Activated CD8-positive, alpha-beta memory T cell treated with anti-CD3 and anti-CD28 coated beads for 1 hour (primary cell): Measurements from ENCODE around the gene ALK.

Experiments used
- DNase-seq, 2 donors: peaks; one replicate each; pipeline ENCODE4 v3.0.0-alpha.2; 2020; ENCODE audit warnings: low read depth in 1 of 2; ENCODE audit errors: extremely low read depth in 1 of 2

The ALK gene

DNA sequence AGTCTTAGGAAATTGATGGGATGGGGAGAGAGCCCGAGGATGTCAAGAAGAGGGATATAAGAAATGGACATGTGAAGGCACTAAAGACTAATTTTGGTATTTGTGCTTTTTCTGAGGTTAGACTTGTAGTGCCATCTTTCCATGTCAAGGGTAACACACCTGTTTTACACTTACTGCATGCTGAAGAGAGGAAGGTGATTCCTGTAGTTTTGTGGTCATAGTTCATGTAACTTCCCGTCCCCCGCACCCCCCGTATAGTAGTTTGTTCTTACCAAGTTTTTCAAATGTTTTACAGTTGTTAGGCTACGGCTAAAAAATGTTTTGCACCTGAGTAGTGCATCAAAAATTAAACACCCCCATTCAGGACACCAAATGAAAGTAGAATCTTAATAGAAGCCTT, 732.3 kb downstream of the ALK start:
- no peak for DNase-seq

GRCh38 chr2:29187926-29188325, 733.5 kb downstream of the ALK start:
- no peak for DNase-seq

- DNase-seq, result no peak
These were observed 734.6 kb downstream of the ALK start for GRCh38 chr2:29186817-29187216.

- DNase-seq, result no peak
These were observed 736.9 kb downstream of the ALK start for GRCh38 chr2:29184531-29184930.

GRCh38 chr2:29182920-29183319, 738.5 kb downstream of the ALK start:
- no peak for DNase-seq

GRCh38 chr2:29182334-29182733, 739.1 kb downstream of the ALK start:
- DNase-seq, result no peak

GRCh38 chr2:29175338-29175737, 746.0 kb downstream of the ALK start:
- no peak for DNase-seq

DNA sequence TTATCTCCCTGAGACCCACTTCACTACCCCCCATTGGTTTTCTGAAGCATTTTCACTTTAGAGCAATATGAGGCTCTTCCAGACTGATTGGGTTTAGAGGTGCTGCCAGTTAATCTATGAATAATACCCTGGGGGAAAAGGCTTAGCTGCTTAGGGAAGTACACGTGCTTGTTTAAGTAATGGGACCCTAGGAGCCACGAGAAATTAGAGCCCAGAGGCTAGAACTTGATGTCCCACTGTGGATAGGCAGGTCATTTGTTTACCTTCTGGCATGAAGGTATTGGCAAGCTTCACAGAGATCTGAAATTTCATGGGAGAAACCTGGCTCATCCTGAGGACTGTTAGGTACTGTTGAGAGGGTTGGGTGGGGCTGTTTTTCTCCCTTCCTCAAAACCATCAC, 746.4 kb downstream of the ALK start:
- DNase-seq, result no peak

DNA sequence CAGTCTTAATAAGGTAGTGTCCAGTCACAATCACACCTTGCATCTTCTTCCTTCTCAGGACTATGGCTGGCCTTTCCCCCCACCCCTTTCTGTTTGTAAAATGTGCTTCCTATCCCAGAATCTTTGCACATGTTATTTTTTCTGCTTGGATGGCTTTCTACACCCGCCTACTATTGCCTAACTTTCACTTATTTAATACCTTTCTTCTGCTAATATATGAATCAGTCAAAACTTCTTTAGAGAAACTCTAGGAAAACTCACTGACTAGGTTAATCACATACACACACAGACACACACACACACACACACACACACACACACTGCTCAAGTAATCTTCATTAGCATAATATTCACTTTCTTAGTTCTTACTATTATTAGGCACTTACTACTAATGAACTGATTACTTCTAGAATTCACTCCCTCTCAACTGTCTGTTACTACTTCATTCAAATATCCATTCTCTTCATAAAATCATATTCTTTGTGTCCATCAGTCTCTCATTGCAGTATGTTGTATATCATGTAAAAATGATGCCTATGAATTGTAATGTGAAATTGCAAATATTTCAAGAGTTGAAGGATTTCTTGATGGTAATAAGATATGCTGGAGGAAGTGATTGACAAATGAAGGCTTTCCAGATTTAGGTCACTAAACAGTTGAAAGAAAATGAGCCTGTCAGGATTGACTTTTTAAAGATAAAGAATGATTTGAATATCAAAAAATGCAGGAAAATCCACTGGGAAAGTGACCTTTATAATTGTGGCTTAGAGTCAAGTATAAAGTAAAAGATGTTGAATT, 754.9 kb downstream of the ALK start:
- no peak for DNase-seq

DNA sequence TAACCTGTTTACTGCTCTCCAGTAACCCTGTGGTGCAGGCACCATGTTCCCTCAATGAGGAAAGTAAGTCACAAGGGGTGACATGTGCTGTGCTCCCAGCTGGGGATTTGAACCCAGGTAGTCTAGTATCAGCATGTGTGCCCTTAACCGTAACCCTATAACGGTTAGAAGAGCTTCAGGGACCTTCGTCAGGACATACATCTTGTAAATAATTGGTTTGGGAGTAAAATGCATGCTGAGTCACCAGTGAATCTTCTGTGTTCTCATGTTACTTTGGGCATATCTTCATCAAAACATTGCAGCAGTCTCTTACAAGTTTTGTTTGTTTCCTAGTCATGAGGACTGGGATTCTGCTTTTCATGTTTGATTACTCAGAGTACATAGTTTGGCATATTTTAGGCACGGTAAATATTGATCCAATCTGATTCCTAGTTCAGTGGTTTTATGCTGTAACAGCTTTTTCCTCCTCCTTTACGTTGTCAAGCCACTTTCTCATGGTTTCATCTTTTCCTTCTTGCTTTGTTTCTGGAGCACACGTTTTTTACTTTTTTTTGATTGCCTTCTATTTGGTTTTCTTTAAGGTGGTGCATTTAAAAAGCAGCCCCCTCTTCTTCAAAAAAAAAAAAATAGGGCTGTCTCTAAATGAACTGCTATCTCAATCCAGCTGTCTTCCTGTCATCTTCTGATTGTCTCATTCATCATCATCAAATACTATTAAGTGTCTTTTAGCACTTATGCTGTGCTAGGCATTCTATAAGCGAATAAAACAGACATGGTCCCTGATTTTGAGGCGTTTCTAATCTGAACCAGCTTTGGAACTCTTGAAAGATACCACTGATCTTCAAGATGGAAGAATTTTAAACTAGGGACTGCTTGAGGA, 755.8 kb downstream of the ALK start:
- no peak for DNase-seq

DNA sequence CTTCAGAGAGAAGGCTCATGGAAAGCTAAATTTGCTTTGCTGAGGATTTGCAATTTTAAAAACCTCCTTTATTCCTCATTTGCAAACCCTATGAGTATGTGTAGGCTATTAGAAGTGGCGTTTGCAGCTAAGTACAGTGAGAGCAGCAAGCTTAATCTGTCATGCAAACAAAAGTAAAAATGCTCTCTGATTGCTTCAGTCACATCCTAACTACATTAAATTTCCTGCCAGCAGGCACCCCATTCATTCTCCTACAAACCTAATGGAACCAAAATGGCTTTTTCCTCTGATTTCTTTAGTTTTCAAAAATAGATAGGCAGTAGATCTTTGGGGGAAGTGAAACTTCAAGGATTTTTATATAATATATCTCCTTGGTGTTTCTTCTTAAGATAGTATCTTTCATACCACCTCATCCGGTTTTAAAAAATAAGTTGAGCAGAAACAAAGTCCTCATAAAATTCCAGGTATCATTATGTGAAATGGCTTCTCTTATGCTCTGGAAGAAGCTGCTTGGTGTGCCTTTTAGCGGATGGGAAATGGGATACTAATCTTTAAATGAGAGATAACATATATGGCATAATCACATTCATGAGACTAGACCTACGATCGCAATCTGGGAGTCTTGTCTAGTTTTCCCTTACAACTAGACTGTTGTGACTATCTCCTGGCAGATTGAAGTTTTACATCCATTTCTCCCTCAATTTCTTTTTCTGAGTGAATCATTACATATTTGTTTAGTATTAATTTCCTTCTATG, 757.1 kb downstream of the ALK start:
- DNase-seq, result no peak

DNA sequence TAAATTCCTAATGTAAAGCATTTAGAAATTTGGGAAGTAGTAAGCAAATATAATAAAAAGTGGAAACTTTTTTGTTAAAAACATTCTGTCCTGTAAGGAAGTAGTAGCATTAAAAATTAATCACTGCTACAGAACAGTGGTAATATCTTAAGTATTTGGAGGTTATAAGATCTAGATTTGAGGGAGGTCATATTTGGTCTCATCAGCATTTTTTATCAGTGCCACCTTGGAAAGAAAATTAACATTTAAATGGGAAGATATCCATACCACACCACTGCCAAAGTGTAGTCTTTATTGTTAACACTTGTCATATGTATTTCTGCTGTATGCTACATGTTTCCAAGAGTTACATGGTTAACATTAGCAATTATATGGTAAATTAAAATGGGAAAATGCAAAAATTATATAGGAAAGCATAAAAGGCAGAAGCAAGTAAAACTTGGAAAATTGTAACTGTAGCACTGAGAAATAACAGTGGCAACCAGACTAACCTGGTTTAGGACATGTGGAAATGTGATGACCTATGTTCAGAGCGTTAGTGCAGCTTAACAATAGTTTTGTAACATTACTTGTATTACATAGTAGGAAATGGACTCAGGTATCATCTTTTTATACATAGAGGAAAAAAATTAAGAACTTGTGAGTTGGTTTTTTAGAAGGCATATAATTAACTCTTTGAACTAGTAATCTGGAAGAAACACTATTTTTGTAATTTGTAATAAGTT, 759.0 kb downstream of the ALK start:
- no peak for DNase-seq

GRCh38 chr2:29160184-29160583, 761.2 kb downstream of the ALK start:
- no peak for DNase-seq

DNA sequence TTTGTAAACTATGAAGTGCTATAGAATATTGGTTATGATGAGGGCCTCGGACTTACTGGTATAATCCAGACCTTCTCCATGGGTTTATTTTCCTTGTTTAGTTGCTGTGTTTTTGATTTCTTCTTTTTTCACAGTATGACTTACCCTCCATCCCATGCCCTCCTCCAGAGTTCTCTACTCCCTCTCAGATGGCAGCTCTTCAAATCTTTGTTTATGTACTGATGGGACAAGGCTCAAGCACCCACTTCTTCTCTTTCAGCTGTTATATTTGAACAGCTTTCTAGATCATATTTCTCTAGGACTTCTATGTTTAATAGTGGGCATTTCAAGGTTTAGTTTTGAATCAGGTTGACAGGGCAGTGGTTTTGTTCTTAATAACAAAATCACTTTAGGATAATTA, 762.3 kb downstream of the ALK start:
- DNase-seq, result no peak

DNA sequence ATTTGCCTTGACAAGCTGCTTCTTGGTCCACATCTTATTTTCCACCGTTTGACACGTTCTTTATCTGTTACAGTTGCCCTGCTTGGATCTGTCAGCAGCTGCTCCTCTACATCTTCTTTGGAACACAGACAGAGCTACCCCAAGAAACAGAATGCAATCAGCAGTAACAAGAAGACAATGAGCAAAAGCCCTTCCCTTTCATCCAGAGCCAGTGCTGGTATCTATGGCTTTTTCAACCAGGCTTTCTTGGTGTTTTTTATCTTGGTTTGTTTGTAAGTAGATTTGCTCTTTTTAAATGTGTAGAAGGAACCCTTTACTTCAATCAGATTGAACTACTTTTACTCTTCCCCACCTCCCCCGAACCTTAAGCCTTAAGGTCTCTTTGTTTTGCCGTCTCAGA, 764.3 kb downstream of the ALK start:
- no peak for DNase-seq

GRCh38 chr2:29155578-29155977, 765.8 kb downstream of the ALK start:
- DNase-seq, result no peak

DNA sequence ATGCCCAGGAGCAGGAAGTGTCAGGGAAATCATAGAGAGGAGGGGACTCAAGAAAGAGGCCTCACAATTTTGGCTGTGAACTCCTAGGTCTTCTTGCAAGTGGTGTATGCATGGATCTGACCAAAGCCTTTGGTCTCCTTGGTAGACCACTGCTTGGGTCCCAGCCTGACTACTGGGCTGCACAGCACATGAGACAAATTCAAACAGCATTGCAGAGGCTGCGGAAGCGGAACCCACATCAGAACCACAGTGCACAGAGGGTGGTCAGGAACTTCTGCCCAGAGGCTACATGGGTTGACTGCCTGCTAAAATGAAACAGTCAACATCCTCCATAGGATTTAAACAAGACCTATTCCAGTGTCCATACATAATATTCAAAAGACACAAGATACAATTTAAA, 766.8 kb downstream of the ALK start:
- DNase-seq, result no peak

- DNase-seq, result no peak
These were observed 773.4 kb downstream of the ALK start for GRCh38 chr2:29147963-29148362.

DNA sequence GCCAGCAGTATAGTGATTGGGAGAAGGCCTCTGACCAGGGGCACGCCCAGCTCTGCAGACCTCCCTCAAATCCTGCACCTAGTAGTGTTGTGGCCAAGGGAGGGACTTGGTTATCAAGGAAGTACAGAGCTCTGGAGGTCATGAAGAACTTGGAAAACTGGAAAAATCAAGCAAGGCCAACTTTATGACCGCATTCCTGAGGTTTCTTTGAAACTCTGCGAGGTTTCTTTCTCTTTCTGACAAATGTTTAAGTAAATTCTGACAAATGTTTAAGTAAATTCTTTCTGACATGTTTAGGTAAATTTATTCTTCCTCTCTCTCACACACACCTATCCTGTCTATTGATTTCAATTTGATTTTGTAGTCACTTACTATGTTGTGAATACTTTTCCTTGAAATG, 775.2 kb downstream of the ALK start:
- DNase-seq, result no peak

DNA sequence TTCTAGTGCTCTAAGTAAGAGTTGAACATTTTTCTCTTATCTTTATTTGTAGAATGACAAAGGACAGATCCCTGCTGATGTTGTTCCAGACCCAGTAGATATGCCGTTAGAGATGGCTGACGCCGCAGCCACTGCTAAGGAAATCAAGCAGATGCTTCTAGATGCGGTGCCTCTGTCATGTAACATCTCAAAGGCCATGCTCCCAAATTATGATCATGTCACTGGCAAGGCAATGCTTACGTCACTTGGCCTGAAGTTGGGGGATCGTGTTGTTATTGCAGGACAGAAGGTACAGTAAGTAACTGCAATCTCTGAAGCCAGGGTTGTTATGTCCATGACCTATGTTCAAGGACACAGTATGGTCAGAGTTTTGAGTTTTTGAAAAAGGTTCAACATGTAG, 777.7 kb downstream of the ALK start:
- DNase-seq, result no peak
